ENCODE data around the gene MTG2. TPM values are rescaled to one million over a fixed set of nuclear protein-coding genes. Genes with fewer than 3 reads are reported as not detected.

The MTG2 gene
- total and polyA plus RNA-seq, 7 donors = 25.0 to 56.5 (median 40.4) TPM

DNA sequence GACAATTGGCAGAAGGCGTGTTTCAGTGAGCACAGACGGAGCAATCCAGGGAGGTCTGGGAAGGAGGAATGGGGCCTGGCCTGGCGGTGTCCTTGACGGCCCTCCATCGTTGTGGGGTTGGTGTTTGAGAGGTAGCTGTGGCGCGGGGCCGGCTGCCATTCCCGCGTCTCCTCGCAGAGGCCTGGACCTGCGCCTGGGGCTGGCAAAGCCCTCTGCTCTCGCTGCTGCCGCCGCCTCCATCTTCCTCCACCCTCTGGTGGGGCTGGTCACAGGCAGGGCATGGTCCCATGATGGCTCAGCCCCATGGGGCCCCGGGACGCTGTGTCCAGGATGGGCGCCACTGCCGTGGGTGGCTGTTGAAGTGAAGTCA is 63.1 kb downstream of the MTG2 start:
- Histone ChIP-seq H3K9me3 (no peaks in the 10 kb centered on the region), H3K4me1 (peaks cover 65% of the 10 kb centered on the region), H3K4me3 (no peak overlapping the region), H3K27ac (peak overlapping the region; percentile 89), H3K27me3 (ENCODE audit: insufficient read depth in 3 of 3, low read length in 2 of 3) (no peaks in the 10 kb centered on the region), H3K36me3 (ENCODE audit: insufficient read depth in 1 of 2, low read depth in 1 of 2) (peaks cover 0 to 14% of the 10 kb centered on the region in 2 donors)
- DNase-seq (no peak), ATAC-seq (no peak)
- intact Hi-C loops (cut with DNase I) = no loop called here
- TF ChIP-seq, protein P1, sequence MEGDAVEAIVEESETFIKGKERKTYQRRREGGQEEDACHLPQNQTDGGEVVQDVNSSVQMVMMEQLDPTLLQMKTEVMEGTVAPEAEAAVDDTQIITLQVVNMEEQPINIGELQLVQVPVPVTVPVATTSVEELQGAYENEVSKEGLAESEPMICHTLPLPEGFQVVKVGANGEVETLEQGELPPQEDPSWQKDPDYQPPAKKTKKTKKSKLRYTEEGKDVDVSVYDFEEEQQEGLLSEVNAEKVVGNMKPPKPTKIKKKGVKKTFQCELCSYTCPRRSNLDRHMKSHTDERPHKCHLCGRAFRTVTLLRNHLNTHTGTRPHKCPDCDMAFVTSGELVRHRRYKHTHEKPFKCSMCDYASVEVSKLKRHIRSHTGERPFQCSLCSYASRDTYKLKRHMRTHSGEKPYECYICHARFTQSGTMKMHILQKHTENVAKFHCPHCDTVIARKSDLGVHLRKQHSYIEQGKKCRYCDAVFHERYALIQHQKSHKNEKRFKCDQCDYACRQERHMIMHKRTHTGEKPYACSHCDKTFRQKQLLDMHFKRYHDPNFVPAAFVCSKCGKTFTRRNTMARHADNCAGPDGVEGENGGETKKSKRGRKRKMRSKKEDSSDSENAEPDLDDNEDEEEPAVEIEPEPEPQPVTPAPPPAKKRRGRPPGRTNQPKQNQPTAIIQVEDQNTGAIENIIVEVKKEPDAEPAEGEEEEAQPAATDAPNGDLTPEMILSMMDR (IDR thresholded peaks at IDR 0.05) = no peak
- WGBS, 3 donors = 78 to 83% (median 79%) methylated on average over 17 to 19 of the region's 19 CpGs

DNA sequence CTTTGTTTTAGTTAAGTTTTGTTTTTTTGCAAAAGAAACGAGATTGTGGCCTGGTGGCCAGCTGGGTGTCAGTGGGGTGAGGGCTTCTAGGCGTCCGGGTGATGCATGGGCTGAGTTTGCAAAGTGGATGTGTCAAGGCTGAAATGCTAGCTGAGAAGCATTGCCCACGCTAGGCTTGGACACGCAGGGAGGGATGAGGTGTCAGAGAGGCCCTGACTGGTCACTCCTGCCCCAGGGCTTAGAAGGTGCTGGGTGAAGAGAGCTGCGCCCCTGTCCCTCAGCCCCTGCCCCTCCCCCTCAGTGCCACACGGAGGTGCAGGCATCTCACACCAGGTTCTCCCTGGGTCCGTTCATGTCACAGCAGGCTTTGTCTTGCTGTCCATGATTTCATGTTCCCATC is 63.6 kb downstream of the MTG2 start:
- H3K27me3 ChIP-seq (ENCODE audit: insufficient read depth in 3 of 3, low read length in 2 of 3) = no peaks in the 10 kb centered on the region
- H3K36me3 ChIP-seq (ENCODE audit: insufficient read depth in 1 of 2, low read depth in 1 of 2) = peaks cover 0 to 10% of the 10 kb centered on the region in 2 donors
- H3K27ac ChIP-seq = peak overlapping the region; percentile 89
- TF ChIP-seq, protein P1 (IDR thresholded peaks at IDR 0.05) = no peak
- 60 to 68% (median 60%) methylated on average over 8 of the region's 8 CpGs for WGBS, 3 donors
- intact Hi-C loops (cut with DNase I) = no loop called here
- peaks cover 60% of the 10 kb centered on the region for H3K4me1 ChIP-seq
- ATAC-seq (peak in 2 of 4 donors; percentile 26 to 34), DNase-seq (no peak)
- no peak overlapping the region for H3K4me3 ChIP-seq
- H3K9me3 ChIP-seq = no peaks in the 10 kb centered on the region

DNA sequence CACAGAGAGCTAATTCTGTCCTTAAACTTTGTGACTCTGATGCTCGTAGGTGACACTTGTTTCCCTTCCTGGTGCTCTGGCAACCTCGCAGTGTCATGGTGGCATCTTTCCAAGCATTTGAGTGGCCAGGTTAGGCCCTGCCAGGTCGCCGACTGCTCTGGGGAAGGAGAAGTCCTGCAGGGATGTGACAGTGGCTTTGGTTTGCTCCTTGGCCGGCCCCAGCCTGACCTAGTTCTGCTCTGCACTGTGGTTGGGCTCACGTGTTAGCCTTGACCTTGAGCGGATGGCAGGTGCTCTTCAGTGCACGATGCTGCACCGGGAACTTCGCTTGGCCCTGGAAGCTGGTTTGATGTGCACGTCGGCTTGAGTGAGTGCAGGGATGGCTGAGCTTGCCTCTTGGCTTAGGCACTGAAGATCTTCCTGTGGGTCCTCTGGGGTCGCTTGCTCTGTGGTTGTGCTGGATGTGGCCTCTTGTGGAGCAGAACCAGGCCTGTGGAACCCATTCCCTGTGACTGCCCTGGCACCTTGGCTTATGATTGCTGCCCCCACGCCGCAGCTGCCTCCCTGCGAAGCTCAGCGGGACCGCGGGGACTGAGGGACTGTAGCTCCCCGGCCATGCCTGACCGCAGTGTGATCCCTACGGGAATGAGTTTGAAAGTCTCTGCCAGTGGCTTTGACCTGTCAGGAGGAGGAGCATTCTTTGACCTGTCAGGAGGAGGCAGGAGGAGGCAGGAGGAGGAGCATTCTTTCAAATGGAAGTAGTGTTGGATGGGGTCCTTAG is 64.2 kb downstream of the MTG2 start:
- ATAC-seq = peak; percentile 90 to 94 (median 92)
- H3K27me3 ChIP-seq (ENCODE audit: insufficient read depth in 3 of 3, low read length in 2 of 3) = no peaks in the 10 kb centered on the region
- intact Hi-C loops (cut with DNase I) = no loop called here
- no peaks in the 10 kb centered on the region for H3K9me3 ChIP-seq
- H3K27ac ChIP-seq = peak overlapping the region; percentile 89
- H3K4me1 ChIP-seq = peaks cover 55% of the 10 kb centered on the region
- H3K36me3 ChIP-seq (ENCODE audit: insufficient read depth in 1 of 2, low read depth in 1 of 2) = peaks cover 0 to 10% of the 10 kb centered on the region in 2 donors
- DNase-seq = peak; percentile 69 to 87
- H3K4me3 ChIP-seq = no peak overlapping the region
- TF ChIP-seq, protein P1 (IDR thresholded peaks at IDR 0.05) = no peak
- WGBS, 3 donors = 27 to 37% (median 30%) methylated on average over 22 of the region's 22 CpGs

DNA sequence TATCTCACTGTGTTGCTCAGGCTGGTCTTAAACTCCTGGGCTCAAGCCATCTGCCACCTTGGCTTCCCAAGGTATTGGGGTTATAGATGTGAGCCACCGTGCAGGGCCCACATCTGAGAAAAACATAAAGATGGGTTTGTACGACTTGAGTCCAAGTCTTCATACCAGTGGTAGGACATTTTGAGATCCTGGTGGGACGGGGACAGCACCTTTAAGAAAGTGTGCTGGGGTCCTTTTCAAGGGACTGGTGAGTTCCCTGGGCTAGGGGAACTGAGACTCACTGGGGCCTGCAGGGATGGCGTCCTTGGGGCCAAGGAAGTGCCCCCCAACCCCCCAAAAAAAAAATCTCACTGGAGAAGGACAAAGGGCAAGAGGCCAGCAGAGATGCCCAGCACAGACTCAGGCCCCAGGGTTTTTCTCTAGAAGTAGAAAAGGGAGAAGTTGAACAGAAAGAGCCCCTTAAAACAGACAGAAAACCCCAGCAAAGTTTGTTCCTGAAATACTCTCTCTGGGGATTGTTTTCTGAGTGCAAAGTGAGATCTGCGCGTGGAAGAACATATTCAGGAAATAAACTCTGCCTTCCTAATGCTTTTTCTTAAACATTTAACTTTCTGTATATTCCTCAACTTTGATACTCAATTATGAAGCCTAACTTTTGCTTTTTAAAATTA is 66.2 kb downstream of the MTG2 start:
- H3K27me3 ChIP-seq (ENCODE audit: insufficient read depth in 3 of 3, low read length in 2 of 3) = no peaks in the 10 kb centered on the region
- 82 to 89% (median 87%) methylated on average over 6 of the region's 6 CpGs for WGBS, 3 donors
- ATAC-seq (no peak), DNase-seq (no peak)
- no peak overlapping the region for H3K27ac ChIP-seq
- H3K9me3 ChIP-seq = no peaks in the 10 kb centered on the region
- intact Hi-C loops (cut with DNase I) = no loop called here
- peaks cover 0 to 6% of the 10 kb centered on the region in 2 donors for H3K36me3 ChIP-seq (ENCODE audit: insufficient read depth in 1 of 2, low read depth in 1 of 2)
- peaks cover 53% of the 10 kb centered on the region for H3K4me1 ChIP-seq
- no peak overlapping the region for H3K4me3 ChIP-seq
- TF ChIP-seq, protein P1 (IDR thresholded peaks at IDR 0.05) = no peak

Measured in psoas muscle (tissue), 8 donors.